ENCODE data around the gene APBA3.

The APBA3 gene

GRCh38 chr19:3785938-3786824 lies 24.7 kb upstream of the APBA3 start, which contains the start of gene MATK:
MATK (minus strand) TSS chr19:3786381; CDS start chr19:3785135, 1,246 bp downstream.
- DNase-seq, result no peak

- no peak for DNase-seq
These were observed 24.0 kb upstream of the APBA3 start for GRCh38 chr19:3785451-3785937.

GRCh38 chr19:3784607-3785450 lies 23.3 kb upstream of the APBA3 start:
- no peak for DNase-seq

- DNase-seq, result no peak
These were observed 22.4 kb upstream of the APBA3 start for GRCh38 chr19:3783660-3784584.

- DNase-seq, result no peak
These were observed 21.4 kb upstream of the APBA3 start for GRCh38 chr19:3782903-3783302.

GRCh38 chr19:3782330-3782729 lies 20.8 kb upstream of the APBA3 start:
- DNase-seq, result no peak

- DNase-seq, result no peak
These were observed 20.1 kb upstream of the APBA3 start for GRCh38 chr19:3781603-3782002.

GRCh38 chr19:3780786-3781304 lies 19.4 kb upstream of the APBA3 start:
- DNase-seq, result no peak

- no peak for DNase-seq
These were observed 17.6 kb upstream of the APBA3 start for GRCh38 chr19:3778899-3779723.

GRCh38 chr19:3778104-3778867 lies 16.8 kb upstream of the APBA3 start:
- DNase-seq, result no peak

- no peak for DNase-seq
These were observed 15.1 kb upstream of the APBA3 start for GRCh38 chr19:3776479-3777040.

- no peak for DNase-seq
These were observed 14.3 kb upstream of the APBA3 start for GRCh38 chr19:3775831-3776230.

GRCh38 chr19:3775374-3775711 lies 13.9 kb upstream of the APBA3 start:
- no peak for DNase-seq

- no peak for DNase-seq
These were observed 13.3 kb upstream of the APBA3 start for GRCh38 chr19:3774621-3775373.

- DNase-seq, result no peak
These were observed 12.5 kb upstream of the APBA3 start for GRCh38 chr19:3773814-3774515.

- DNase-seq, result no peak
These were observed 10.5 kb upstream of the APBA3 start, which contains the start of gene RAX2 for GRCh38 chr19:3771906-3772455. RAX2 (minus strand) TSS chr19:3772228; CDS start chr19:3771742, 486 bp downstream.

GRCh38 chr19:3771000-3771905 lies 9.8 kb upstream of the APBA3 start:
- DNase-seq, result no peak
